ENCODE data around the gene PSMC2. TPM values are rescaled to one million over a fixed set of nuclear protein-coding genes. Genes with fewer than 3 reads are reported as not detected.
"Not testable (repeated sequence)": the region's sequence is repeated elsewhere in the genome, so short reads cannot be mapped to it uniquely, and the experiment has no call there.

The PSMC2 gene
- total RNA-seq, 1 experiment from 2014 or later = 244 TPM

DNA sequence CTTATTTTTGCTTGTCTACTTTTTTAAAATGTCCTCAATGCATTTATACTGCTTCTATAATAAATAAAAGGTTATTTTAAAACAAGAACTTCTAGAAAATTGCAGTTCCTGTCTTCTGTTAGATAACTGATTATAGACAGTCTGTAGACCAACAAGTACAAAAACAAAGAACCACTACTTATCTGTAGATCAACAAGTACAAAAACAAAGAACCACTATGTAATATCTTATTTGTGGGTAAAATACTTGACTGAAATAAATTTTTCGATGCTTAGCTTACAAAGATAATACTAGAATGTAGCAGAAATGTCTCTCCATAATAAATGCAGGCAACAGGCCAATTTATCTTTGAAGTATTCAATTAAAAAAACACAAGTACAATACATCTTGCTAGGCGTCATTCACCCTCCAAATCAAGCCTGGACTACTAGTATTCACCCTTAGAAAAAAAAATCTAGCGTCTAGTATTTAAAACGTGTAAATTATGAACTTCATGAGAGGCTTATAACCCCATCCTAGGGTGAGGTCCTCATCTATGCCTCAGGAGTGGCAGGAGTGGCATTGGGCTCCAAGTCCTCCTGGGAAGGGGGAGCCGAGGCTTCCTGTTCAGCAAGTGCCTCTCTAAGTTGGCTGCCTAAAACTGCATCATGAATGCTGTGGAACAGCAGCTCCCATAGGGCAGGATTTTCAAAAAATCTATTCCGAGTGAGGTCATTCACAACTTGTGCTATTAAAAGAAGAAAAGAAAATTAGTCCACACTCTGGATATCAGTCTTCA, 26.6 kb downstream of the PSMC2 start:
- no peak for DNase-seq (ENCODE audit: extremely low read depth, low read depth)

DNA sequence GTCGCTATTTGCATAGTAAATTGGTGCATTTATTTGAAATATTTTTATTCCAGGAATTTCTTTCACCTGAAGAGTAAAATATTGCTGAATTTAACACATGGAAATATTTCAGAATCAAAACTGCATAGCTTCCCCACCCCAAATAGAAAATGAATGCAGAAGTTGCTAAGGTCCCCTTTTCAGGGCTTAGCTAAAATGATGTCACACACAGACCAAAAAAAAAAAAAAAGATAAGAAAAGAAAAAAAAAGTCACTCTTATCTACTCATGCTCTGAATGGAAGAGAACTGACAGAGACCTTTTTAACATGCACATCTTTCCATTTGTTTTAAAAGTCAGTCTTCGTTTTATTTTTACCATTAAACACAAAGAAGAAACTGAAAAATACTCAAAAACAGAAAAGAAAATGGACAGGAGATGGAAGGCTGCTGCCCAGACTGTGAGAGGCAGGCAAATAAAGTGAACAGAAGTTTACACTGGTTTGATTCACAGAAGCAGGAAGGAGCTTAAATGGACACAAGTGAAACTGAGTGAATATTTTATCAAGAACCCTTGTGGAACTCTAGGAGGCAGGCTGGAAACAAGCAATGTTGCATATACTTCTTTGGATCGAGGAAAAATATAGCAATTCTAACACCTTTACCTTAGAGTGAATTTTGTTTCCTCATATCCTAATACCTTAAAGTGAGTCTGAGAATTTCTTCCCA, 32.0 kb downstream of the PSMC2 start:
- no peak for DNase-seq (ENCODE audit: extremely low read depth, low read depth)

DNA sequence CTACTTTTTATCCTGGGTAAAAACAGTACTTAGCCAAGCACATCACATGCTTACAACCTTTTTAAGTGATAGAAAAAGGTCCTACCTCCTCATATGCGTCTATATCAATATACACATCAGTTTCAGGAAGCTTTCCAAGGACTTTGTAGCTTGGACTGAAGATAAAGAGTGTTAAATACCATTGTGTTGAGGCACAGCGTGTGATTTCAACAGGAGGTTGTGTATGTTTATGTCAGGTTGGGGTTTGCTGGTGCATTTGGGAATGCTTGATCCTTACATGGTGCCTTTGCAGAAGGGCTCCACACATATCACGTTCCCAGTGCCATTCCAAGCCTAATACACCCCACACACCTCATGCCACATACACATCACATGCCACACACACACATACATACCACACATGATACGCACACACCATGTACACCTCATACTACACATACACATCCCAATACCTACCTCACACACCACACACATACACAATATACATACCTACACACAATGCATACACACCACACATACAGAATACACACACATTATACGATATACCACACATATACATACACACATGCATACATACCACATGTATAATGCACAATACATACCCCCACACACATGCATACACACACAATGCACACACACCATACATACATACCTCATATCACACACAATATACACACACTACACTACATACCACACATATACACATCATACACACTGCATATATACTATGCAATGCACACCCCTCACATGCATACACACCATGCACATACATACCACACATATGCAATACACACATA, 33.1 kb downstream of the PSMC2 start:
- DNase-seq (ENCODE audit: extremely low read depth, low read depth) = no peak

DNA sequence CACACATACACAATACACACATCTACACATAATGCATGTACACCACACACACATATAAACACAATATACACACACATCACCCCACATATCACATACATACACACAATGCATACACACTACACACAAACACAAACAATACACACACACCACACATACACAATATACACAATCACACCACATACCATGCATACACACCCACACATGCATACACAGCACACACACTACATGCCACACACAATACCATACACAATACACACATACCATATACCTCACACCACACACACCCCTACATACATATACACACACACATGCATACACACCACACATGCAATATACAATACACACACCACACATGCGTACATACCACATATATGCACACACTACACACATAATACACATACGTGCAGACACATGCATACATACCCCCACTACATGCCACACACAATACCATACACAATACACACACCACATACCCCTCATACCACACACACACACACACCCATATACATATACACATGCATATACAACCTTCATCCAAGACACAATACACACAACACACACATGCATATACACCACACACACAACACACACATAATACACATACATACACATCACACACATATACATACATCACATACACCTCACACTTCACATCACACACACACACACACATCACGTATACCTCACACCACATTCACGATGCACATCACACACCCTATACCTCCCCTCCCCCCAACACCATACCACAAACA, 34.0 kb downstream of the PSMC2 start:
- DNase-seq (ENCODE audit: extremely low read depth, low read depth) = no peak

DNA sequence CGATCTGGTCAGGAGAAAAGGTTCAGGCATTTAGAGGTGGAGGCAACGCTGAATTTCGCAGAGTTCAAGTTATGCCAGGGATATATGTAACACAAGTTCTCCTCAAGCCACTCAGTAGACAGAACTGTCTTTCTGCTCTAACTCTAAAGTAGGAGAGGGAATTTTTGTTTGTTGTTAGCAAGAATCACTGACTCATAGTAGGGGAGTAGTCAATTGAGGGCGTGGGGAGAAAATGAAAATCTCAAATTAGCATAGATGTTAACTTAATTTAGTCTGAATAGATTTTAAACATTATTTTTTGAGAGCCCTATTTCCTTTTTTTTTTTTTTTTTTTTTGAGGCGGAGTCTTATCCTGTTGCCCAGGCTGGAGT, 34.6 kb downstream of the PSMC2 start:
- no peak for DNase-seq (ENCODE audit: extremely low read depth, low read depth)

DNA sequence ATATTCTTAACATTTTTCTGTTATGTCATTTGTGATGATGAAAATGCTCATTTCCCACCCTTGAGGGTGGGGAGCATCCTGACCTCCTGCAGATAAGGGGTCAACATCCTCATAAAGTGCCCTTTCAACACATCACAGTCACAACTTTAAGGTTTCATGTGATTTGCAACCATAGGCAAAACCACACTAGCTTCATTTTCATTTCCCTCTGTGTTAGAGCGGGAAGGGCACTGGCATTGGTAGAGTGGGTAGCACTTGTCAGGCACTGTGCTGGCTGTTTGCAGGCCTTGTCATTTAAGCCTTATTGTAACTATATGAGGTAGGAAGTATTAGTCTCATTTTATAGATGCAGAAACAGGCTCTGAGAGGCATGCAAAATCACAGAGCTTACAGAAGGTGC, 39.8 kb downstream of the PSMC2 start:
- no peak for DNase-seq (ENCODE audit: extremely low read depth, low read depth)

DNA sequence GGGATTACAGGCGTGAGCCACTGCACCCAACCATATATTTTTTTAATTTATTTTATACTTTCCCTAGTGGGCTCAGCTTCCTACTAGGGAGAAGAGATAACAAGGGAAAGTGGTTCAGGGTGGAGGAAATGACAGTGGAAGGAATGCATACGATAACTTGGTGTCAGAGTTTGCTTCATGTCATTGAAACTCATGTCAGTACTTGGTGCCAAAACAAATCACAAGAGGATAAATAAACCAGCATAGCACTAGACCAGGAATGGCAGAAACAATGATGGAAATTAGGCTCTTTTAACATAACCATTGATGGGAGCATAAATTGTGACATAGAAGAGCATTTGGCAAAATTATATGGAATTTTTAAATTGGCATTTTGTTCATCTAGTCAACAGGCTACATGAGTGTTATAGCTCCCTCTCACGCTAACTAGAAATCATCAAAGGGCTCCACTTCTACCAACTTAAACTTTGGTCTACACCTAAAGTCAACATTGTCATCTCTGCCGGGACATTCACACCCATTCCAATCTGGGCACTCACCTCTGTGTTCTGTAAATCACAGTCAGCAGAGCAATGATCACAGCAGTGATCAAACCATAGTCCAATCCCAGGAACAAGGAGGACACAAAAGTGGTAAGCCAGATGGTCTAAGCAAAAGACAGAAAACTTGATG, 41.2 kb downstream of the PSMC2 start:
- no peak for DNase-seq (ENCODE audit: extremely low read depth, low read depth)

DNA sequence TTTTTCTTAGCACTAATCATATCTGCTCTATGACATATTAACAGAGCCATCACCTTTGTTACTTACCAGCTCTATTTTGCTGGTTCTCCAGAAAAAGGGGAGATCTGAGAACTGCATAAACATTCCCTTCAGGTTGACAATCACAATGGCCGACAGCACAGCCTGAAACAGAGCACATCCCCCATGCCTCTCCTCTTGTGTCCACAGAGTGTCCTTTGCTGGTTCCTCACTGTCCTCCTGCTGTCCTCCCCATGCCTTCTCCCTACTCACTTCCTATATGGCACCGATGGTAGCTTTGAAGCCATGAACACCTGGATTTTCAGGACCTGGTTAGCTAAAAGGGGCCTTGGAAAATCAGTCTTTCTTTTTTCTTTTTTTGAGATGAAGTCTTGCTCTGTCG, 41.8 kb downstream of the PSMC2 start:
- no peak for DNase-seq (ENCODE audit: extremely low read depth, low read depth)

DNA sequence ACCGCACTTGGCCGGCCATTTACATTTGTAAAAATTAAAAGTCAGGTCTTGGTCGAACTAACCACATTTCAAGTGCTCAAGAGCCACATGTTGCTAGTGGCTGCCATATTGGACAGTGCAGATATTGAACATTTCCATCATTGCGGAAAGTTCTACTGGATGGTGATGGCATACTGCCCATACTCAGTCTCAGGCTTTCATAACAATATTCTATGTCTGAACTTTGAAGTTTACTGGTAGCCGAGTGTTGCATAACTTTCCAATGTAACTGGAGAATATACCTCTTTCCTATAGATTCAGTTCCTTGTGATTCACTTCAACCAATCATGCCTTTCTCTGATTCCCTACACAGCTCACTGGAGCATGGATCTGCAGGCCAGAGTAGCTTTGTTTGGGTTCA, 43.7 kb downstream of the PSMC2 start:
- no peak for DNase-seq (ENCODE audit: extremely low read depth, low read depth)

DNA sequence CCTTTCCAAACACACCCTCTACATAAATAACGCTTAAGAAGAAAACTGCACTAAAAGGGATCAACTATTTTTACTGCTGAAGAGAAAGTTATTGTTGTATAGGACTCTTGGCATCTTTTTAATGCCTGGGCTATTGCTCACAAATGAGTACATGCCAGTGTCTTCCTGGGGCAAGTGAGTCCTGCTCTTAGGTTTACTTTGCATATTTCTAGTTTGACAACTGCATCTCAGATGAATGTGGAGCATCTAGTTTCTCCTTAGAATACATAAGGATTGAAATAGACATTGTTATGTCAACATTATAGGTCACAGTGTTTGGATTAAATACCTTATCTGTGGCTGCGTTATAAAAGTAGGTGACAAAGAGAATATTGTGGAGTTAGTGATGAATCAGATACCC, 44.5 kb downstream of the PSMC2 start:
- no peak for DNase-seq (ENCODE audit: extremely low read depth, low read depth)

DNA sequence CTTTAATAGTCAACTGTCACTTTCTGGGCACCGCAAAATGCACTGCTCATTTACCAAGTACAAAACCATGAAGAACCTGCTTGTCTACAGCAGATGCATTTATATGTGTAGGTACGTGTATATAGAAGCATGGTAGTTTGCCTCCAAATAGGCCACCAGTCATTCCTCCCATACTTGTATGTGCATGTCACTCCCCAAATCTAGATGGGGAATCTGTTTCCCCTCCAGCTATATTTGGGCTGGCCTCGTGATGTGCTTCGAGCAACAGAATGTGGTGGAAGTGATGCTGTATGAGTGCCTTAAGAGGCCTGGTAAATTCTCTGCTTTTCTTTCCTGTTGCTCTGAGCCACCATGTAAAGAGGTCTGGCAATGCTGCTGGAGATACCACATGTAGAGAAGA, 47.1 kb downstream of the PSMC2 start:
- DNase-seq (ENCODE audit: extremely low read depth, low read depth) = no peak

DNA sequence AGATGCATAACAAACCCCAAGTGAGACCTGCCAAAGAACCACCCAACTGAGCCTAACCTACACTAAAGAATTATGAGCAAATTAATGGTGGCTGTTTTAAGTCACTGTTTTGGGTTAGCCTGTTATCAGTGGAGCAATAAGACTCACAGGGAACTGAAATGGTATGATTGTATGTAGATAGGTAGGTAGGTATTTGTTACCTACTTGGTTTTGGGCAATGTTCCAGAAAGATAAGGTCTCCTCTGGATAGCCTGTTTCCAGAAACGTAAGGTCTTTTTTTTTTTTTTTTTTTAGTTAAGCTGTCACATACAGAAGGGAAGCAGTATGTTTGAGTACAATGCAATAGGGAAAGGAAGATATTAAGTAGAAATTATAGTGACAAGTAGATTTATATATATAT, 47.6 kb downstream of the PSMC2 start:
- DNase-seq (ENCODE audit: extremely low read depth, low read depth) = no peak

DNA sequence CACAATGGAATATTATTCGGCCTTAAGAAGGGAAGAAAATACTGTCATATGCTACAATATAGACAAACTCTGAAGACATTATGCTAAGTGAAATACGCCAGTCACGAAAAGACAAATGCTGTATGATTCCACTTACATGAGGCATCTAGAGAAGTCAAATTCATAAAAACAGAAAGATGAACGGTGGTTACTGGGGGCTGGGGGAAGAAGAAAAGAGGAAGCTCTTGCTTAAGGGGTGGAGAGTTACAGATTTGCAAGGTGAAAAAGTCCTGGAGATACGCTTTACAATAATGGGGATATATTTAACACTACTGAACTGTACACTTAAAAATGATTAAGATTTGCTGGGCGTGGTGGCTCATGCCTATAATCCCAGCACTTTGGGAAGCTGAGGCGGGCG, 49.0 kb downstream of the PSMC2 start:
- no peak for DNase-seq (ENCODE audit: extremely low read depth, low read depth)

DNA sequence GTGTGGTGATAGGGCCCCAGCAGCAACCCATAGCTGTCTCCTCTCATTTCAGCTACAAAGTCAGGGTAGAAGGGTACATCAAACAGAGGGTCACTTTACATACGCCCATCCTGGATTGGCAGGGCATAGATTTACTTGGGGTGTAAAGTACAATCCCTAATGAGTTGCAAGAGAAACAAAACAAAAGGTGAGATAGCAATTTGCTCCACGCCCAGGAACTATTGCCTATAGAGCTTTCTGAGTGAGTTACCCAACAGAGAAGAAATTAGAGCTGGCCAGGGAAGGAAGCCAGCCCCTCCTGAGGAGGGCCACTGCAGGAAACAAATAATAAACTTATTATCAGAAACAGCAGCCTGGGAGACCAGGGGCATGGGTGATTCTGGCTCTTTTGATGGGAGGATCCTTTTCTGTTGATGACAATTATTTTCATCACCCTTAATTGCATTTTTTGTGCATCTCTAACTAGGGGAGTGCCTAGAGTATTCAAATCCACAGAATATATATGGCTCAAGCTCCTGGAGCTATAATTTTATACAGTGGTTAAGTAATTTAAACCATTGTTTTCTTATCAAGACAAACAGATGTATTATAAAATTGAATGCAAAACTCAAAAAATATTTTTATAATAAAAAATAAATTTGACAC, 51.2 kb downstream of the PSMC2 start:
- DNase-seq (ENCODE audit: extremely low read depth, low read depth) = no peak

DNA sequence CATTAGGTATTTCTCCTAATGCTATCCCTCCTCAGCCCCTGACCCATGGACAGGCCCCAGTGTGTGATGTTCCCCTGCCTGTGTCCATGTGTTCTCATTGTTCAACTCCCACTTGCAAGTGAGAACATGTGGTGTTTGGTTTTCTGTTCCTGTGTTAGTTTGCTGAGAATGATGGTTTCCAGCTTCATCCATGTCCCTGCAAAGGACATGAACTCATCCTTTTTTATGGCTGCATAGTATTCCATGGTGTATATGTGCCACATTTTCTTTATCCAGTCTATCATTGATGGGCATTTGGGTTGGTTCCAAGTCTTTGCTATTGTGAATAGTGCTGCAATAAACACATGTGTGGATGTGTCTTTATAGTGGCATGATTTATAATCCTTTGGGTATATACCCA, 52.2 kb downstream of the PSMC2 start:
- not testable (repeated sequence) for DNase-seq (ENCODE audit: extremely low read depth, low read depth)

DNA sequence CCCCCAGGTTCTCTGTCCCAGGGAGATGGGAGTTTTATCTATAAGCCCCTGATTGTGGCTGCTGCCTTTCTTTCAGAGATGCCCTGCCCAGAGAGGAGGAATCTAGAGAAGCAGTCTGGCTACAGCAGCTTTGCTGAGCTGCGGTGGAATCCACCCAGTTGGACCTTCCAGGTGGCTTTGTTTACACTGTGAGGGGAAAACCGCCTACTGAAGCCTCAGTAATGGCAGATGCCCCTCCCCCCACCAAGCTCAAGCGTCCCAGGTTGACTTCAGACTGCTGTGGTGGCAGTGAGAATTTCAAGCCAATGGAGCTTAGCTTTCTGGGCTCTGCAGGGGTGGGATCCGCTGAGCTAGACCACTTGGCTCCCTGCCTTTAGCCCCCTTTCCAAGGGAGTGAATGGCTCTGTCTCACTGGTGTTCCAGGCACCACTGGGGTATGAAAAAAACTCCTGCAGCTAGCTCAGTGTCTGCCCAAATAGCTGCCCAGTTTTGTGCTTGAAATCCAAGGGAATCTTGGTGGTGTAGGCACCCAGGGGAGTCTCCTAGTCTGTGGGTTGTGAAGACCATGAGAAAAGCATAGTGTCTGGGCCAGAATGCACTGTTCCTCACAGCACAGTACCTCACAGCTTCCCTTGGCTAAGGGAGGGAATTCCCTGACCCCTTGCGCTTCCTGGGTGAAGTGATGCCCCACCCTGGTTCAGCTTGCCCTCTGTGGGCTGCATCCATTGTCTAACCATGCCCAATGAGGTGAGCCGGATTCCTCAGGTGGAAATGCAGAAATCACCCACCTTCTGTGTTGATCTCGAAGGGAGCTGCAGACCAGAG, 58.6 kb downstream of the PSMC2 start:
- DNase-seq (ENCODE audit: extremely low read depth, low read depth) = not testable (repeated sequence)

DNA sequence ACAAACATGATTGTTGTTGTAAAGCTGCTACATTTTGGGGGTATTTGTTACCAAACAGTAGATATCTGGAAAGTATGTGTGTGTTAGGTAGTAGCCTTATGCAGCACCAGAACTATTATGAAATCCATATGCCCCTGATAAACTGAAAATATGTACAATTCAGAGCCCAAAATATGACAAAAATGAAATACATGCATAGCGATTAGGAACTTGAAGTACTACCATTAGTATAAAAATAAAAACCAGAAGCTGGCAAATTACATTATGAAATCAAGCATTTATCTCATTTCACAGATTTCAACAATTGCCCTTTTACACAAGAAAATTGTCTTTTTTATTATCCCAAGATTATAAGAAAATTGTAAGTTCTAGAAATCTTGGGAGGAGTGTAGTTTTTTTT, 64.7 kb downstream of the PSMC2 start:
- no peak for DNase-seq (ENCODE audit: extremely low read depth, low read depth)

DNA sequence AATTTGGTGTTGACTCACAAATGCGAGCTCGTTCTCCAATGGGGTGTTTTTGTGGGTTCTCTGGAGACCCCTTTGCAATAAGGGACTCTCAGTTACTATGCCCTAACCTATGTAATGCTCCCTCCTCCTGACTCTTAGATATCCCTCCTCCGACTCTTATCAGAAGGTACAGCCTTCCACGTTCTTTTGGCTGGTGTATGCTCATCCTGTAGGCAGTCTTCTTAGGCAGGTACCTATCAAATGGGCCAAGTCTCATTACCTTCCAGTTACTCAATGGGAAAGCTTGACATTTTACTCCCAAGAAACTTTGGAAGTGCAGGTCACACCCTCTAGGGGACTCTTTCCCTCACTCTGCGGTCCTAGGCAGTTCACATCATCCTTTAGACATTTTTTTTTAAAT, 66.0 kb downstream of the PSMC2 start:
- DNase-seq (ENCODE audit: extremely low read depth, low read depth) = no peak

DNA sequence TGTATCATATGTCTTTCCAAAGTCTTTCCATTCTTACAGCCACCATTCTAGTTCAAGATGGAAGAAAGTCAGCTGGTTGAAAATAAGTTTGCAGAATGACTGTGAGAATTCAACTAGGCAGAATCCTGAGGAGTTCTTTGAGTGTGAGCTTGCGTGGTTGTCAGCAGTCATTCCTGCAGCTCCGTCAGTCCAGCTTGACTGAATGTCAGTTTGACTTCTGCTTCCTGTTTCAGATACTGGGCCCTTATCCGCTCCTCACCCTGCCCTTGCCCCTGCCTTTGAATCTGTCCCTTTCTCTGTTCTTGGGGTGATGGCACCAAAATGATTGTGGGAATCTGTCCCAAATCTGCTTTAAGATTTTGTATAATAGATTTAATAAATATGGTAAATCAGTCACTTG, 70.8 kb downstream of the PSMC2 start:
- DNase-seq (ENCODE audit: extremely low read depth, low read depth) = no peak
